Measurements from ENCODE around the gene EMX2. TPM values are rescaled to one million over a fixed set of nuclear protein-coding genes. Genes with fewer than 3 reads are reported as not detected.

The EMX2 gene
- total and polyA plus RNA-seq, 2 of the 13 experiments (the other 11 are each of a cell fraction or from before 2014, with no cell fraction given): not detected

DNA sequence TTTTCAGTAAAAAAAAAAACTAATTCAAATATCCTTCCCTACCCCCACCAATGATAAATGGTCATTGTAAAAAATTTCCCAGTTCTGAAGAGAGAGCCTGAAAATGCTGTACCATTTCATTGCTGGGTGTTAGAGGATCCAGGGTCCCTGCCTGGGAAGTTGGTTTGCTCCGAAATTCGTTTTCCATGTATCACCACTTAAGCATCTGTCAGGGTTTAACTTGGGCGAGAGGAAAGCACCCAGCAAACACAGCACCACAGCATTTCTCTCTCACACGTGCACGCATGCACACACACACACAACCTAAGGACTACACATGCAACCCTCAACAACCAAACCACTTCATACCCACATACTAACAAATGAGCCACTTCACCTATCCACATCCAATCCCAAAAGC is 42.1 kb upstream of the EMX2 start:
- DNase-seq (ENCODE audit: low spot score) (no peak), FAIRE-seq (no peak), ATAC-seq (no peak)
- no peaks in the 10 kb centered on the region for H3K79me2 ChIP-seq (ENCODE audit: insufficient read depth, low read length)
- no peak overlapping the region for H3K4me3 ChIP-seq (replicated peaks in 1 of 3; ENCODE audit: insufficient read depth in 1 of 3, low read depth in 2 of 3, low read length in 3 of 3)
- no peak overlapping the region for H3K4me2 ChIP-seq (ENCODE audit: low read depth, low read length)
- H3K27ac ChIP-seq (ENCODE audit: extremely low read length, insufficient read depth, low read length): no peak overlapping the region
- no peak overlapping the region for H2AFZ ChIP-seq (ENCODE audit: low read length)
- H3K27me3 ChIP-seq (ENCODE audit: control insufficient read depth in 1 of 2, insufficient read depth in 2 of 2, low read length in 2 of 2): peaks cover 1 to 16% of the 10 kb centered on the region in 2 experiments; a peak in 2 of 5 replicates
- no peaks in the 10 kb centered on the region for H3K36me3 ChIP-seq (replicated peaks in 1 of 2; ENCODE audit: control insufficient read depth in 1 of 2, insufficient read depth in 2 of 2, low read length in 2 of 2)
- no peak for TF ChIP-seq KLF9 (CRISPR knock-in tag; IDR thresholded peaks at IDR 0.05; ENCODE audit: low read depth)
- TF ChIP-seq ZFX (CRISPR knock-in tag; IDR thresholded peaks at IDR 0.05; ENCODE audit: low read depth): no peak
- no peak for TF ChIP-seq POGZ (CRISPR knock-in tag; IDR thresholded peaks at IDR 0.05)
- no peak for TF ChIP-seq RFX3 (CRISPR knock-in tag; IDR thresholded peaks at IDR 0.05)
- TF ChIP-seq ZNF878 (CRISPR knock-in tag; IDR thresholded peaks at IDR 0.05): no peak
- TF ChIP-seq ZNF788 (CRISPR knock-in tag; IDR thresholded peaks at IDR 0.05; ENCODE audit: borderline replicate concordance): no peak
- no peak for TF ChIP-seq ZNF10 (CRISPR knock-in tag; IDR thresholded peaks at IDR 0.05; ENCODE audit: borderline replicate concordance, low read depth)
- TF ChIP-seq THRA (CRISPR knock-in tag; IDR thresholded peaks at IDR 0.05; ENCODE audit: borderline replicate concordance): no peak
- TF ChIP-seq ZBTB1 (CRISPR knock-in tag; IDR thresholded peaks at IDR 0.05; ENCODE audit: borderline replicate concordance): no peak
- no peak for TF ChIP-seq NFRKB (IDR thresholded peaks at IDR 0.05)
- no peak for TF ChIP-seq CERS6 (CRISPR knock-in tag; IDR thresholded peaks at IDR 0.05)
- no peak for TF ChIP-seq JUNB (CRISPR knock-in tag; IDR thresholded peaks at IDR 0.05; ENCODE audit: borderline replicate concordance)
- no peak for TF ChIP-seq MAX (IDR thresholded peaks at IDR 0.05)
- TF ChIP-seq BORCS8-MEF2B (CRISPR knock-in tag; IDR thresholded peaks at IDR 0.05): no peak
- no peak for TF ChIP-seq ZNF619 (CRISPR knock-in tag; IDR thresholded peaks at IDR 0.05)
- no peak for TF ChIP-seq RAD51 (IDR thresholded peaks at IDR 0.05; ENCODE audit: borderline replicate concordance)
- no peaks in the 10 kb centered on the region for H3K9me3 ChIP-seq (ENCODE audit: low read length)
- no TSS peak for BruUV-seq (replicated peaks)
- H4K20me1 ChIP-seq (ENCODE audit: insufficient read depth, low read length): no peaks in the 10 kb centered on the region
- no peak overlapping the region for H3K9ac ChIP-seq (ENCODE audit: insufficient read depth, low read depth, low read length)
- H3K4me1 ChIP-seq (ENCODE audit: insufficient read depth, low read length): peaks cover 25% of the 10 kb centered on the region
- POLR2A ChIA-PET: no interaction called here
- in situ Hi-C loops (cut with HindIII; ENCODE audit: extremely low pct_ligation_motif_present, low pct_unique_long_range_greater_than_20kb) (no loop called here), intact Hi-C loops (cut with micrococcal nuclease; ENCODE audit: unreplicated experiment) (no loop called here)
- CTCF ChIA-PET (ENCODE audit: low intra/inter-chr PET ratio, low total read pairs): no interaction called here
- 54% methylated on average over 5 of the region's 5 CpGs for WGBS (ENCODE audit: low lambda C conversion rate)
